K562 (cell line): ENCODE measurements around the gene FANCD2. TPM values are rescaled to one million over a fixed set of nuclear protein-coding genes. Genes with fewer than 3 reads are reported as not detected.
A peak's percentile ranks its signal among the peaks of the same experiment; 100 is the strongest.

Experiments
- BRF1 ChIP-seq: IDR thresholded peaks from 3 replicates; pipeline ENCODE4 v1.6.1; 2011; ENCODE audit warnings: borderline replicate concordance, mild to moderate bottlenecking; ENCODE audit not compliant: insufficient read length; ENCODE audit errors: extremely low read depth
- CXXC5 ChIP-seq: fragments of 250-450 bp; sonication (Bioruptor Pico); IDR thresholded peaks from 2 replicates; pipeline ENCODE4 v1.8.0; 2022; ENCODE audit warnings: inconsistent platforms, mild to moderate bottlenecking, moderate library complexity
- ETV1 ChIP-seq: fragments of 450-650 bp; conservative IDR thresholded peaks from 2 replicates; pipeline ENCODE4 v1.6.1; 2016; ENCODE audit warnings: missing genetic modification characterization, control low read depth, low read depth, missing compliant biosample characterization
- ILF3 ChIP-seq: fragments of 450-650 bp; IDR thresholded peaks from 2 replicates; pipeline ENCODE4 v1.6.1; 2018; ENCODE audit warnings: antibody characterized with exemption, mild to moderate bottlenecking, moderate library complexity, borderline replicate concordance
- SP2 ChIP-seq: IDR thresholded peaks from 2 replicates; pipeline ENCODE4 v1.6.1; 2011; ENCODE audit warnings: mild to moderate bottlenecking, low read depth, low read length, moderate library complexity; ENCODE audit not compliant: poor library complexity, severe bottlenecking; ENCODE audit errors: extremely low read depth
- XRCC3 ChIP-seq: fragments of 450-650 bp; IDR thresholded peaks from 2 replicates; pipeline ENCODE4 v1.6.1; 2017; ENCODE audit warnings: mild to moderate bottlenecking, moderate library complexity
- ZNF76 ChIP-seq: fragments of 250-450 bp; sonication (Bioruptor Pico); IDR thresholded peaks from 2 replicates; pipeline ENCODE4 v1.4.0; 2020; ENCODE audit warnings: mild to moderate bottlenecking, moderate library complexity, borderline replicate concordance
- ZNF77 ChIP-seq: fragments of 250-450 bp; sonication (Bioruptor Pico); IDR thresholded peaks from 2 replicates; pipeline ENCODE4 v1.5.0; 2020
- polyA plus RNA-seq, 8 experiments: library from polyadenylated mRNA; depleted of rRNA in 4 of 8; stranded (reverse) in 5 of 8; unstranded in 3 of 8; fragments of >200 nt; fragmentation: Nextera tagmentation in 2 of 8; fragmentation: Illumina TruSeq in 1 of 8; extraction: Ambion mirVana in 2 of 8; extraction: Trizol in 1 of 8; gene quantifications; 2 replicates each; pipeline versions ENCODE4 v1.2.1 to v1.2.3, GENCODE V29; 2011 to 2014; ENCODE audit warnings: inconsistent platforms in 1 of 8, missing spikeins in 1 of 8
- total RNA-seq, 7 experiments: library from RNA; depleted of rRNA in 6 of 7; stranded (reverse); fragments of >200 nt in 6 of 7; fragmentation: Illumina TruSeq in 2 of 7; extraction: Trizol in 2 of 7; gene quantifications; 2 replicates each; pipeline versions ENCODE4 v1.2.1 to v1.2.3, GENCODE V29; 2011 to 2021; ENCODE audit warnings: low replicate concordance in 1 of 7
- TF ChIP-seq, protein P1 (sequence below): fragments of 250-450 bp; sonication (Bioruptor Pico); IDR thresholded peaks from 2 replicates; pipeline ENCODE4 v1.5.0; 2022; ENCODE audit warnings: mild to moderate bottlenecking
- TF ChIP-seq, protein P2 (sequence below): fragments of 450-650 bp; formaldehyde crosslinking; IDR thresholded peaks from 2 replicates; pipeline ENCODE4 v1.4.0; 2022; ENCODE audit warnings: mild to moderate bottlenecking, moderate library complexity
- TF ChIP-seq, protein P3 (sequence below): sonication (generic); formaldehyde crosslinking; IDR thresholded peaks from 2 replicates; pipeline ENCODE4 v1.8.1; 2023; ENCODE audit warnings: mild to moderate bottlenecking, missing genetic modification reagents
- TF ChIP-seq, protein P4 (sequence below): fragments of 450-650 bp; IDR thresholded peaks from 2 replicates; pipeline ENCODE4 v1.6.1; 2016
- TF ChIP-seq, protein P5 (sequence below): sonication (generic); formaldehyde crosslinking; IDR thresholded peaks from 2 replicates; pipeline ENCODE4 v1.8.0; 2023; ENCODE audit warnings: missing genetic modification reagents, mild to moderate bottlenecking, borderline replicate concordance

FANCD2 gene
- total and polyA plus RNA-seq, 9 of the 15 experiments (the other 6 are each of a cell fraction or from before 2014, with no cell fraction given): 59.4 to 137 (median 96.1) TPM

DNA sequence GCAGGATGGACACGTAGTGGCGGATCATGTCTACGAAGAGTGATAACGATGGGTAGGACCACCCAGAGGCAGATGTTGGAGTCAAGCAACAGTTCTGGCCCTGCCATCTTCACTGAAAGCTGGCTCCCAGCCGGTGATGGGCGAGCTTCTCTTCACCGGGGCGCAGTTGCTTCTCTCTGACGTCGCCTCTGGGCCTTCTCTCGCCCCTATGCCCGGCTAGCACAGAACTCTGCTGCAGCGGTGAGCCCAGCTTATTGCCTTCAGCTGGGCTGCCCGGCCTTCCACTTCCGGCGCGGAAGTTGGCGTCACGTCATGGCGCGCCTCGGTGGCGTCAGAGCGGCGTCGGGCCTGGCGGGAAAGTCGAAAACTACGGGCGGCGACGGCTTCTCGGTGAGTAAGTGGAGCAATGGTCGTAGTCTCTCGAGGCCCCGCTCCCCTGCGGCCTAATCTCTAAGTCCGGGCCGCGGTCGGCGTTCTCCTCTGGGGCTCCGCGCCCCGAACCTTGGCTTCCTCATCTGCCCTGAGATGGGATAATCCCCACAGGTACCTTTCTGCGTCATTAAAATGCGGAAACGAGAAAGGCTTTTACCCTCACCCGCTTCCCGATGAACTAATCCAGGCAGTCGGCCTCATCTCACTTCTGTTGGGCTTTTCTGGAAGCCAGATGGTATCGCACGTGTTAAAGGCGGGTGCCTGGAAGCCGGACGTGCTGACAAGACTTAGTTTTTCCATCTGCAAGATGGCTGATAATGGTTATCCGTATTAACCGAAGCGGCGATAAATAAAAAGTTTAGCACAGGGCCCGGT, at the start of gene FANCD2 (continued):
- TF ChIP-seq, protein P1, sequence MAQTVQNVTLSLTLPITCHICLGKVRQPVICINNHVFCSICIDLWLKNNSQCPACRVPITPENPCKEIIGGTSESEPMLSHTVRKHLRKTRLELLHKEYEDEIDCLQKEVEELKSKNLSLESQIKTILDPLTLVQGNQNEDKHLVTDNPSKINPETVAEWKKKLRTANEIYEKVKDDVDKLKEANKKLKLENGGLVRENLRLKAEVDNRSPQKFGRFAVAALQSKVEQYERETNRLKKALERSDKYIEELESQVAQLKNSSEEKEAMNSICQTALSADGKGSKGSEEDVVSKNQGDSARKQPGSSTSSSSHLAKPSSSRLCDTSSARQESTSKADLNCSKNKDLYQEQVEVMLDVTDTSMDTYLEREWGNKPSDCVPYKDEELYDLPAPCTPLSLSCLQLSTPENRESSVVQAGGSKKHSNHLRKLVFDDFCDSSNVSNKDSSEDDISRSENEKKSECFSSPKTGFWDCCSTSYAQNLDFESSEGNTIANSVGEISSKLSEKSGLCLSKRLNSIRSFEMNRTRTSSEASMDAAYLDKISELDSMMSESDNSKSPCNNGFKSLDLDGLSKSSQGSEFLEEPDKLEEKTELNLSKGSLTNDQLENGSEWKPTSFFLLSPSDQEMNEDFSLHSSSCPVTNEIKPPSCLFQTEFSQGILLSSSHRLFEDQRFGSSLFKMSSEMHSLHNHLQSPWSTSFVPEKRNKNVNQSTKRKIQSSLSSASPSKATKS: no peak
- TF ChIP-seq, protein P2, sequence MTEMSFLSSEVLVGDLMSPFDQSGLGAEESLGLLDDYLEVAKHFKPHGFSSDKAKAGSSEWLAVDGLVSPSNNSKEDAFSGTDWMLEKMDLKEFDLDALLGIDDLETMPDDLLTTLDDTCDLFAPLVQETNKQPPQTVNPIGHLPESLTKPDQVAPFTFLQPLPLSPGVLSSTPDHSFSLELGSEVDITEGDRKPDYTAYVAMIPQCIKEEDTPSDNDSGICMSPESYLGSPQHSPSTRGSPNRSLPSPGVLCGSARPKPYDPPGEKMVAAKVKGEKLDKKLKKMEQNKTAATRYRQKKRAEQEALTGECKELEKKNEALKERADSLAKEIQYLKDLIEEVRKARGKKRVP (CRISPR knock-in tag): 0 out of 2 replicates have a peak, but pooled peaks have one; percentile 30
- TF ChIP-seq CXXC5 (CRISPR knock-in tag) (peak; percentile 100), SP2 (no peak), ZNF76 (CRISPR knock-in tag) (peak; percentile 10; the same call in 1 of the 2 replicates), ETV1 (tag) (peak; percentile 77), XRCC3 (no peak), ILF3 (no peak), ZNF77 (no peak), BRF1 (no peak)
- TF ChIP-seq, protein P3, sequence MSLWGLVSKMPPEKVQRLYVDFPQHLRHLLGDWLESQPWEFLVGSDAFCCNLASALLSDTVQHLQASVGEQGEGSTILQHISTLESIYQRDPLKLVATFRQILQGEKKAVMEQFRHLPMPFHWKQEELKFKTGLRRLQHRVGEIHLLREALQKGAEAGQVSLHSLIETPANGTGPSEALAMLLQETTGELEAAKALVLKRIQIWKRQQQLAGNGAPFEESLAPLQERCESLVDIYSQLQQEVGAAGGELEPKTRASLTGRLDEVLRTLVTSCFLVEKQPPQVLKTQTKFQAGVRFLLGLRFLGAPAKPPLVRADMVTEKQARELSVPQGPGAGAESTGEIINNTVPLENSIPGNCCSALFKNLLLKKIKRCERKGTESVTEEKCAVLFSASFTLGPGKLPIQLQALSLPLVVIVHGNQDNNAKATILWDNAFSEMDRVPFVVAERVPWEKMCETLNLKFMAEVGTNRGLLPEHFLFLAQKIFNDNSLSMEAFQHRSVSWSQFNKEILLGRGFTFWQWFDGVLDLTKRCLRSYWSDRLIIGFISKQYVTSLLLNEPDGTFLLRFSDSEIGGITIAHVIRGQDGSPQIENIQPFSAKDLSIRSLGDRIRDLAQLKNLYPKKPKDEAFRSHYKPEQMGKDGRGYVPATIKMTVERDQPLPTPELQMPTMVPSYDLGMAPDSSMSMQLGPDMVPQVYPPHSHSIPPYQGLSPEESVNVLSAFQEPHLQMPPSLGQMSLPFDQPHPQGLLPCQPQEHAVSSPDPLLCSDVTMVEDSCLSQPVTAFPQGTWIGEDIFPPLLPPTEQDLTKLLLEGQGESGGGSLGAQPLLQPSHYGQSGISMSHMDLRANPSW (CRISPR knock-in tag): peak; percentile 98; the same call in 1 of the 2 replicates
- TF ChIP-seq, protein P4, sequence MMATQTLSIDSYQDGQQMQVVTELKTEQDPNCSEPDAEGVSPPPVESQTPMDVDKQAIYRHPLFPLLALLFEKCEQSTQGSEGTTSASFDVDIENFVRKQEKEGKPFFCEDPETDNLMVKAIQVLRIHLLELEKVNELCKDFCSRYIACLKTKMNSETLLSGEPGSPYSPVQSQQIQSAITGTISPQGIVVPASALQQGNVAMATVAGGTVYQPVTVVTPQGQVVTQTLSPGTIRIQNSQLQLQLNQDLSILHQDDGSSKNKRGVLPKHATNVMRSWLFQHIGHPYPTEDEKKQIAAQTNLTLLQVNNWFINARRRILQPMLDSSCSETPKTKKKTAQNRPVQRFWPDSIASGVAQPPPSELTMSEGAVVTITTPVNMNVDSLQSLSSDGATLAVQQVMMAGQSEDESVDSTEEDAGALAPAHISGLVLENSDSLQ: no peak
- TF ChIP-seq, protein P5, sequence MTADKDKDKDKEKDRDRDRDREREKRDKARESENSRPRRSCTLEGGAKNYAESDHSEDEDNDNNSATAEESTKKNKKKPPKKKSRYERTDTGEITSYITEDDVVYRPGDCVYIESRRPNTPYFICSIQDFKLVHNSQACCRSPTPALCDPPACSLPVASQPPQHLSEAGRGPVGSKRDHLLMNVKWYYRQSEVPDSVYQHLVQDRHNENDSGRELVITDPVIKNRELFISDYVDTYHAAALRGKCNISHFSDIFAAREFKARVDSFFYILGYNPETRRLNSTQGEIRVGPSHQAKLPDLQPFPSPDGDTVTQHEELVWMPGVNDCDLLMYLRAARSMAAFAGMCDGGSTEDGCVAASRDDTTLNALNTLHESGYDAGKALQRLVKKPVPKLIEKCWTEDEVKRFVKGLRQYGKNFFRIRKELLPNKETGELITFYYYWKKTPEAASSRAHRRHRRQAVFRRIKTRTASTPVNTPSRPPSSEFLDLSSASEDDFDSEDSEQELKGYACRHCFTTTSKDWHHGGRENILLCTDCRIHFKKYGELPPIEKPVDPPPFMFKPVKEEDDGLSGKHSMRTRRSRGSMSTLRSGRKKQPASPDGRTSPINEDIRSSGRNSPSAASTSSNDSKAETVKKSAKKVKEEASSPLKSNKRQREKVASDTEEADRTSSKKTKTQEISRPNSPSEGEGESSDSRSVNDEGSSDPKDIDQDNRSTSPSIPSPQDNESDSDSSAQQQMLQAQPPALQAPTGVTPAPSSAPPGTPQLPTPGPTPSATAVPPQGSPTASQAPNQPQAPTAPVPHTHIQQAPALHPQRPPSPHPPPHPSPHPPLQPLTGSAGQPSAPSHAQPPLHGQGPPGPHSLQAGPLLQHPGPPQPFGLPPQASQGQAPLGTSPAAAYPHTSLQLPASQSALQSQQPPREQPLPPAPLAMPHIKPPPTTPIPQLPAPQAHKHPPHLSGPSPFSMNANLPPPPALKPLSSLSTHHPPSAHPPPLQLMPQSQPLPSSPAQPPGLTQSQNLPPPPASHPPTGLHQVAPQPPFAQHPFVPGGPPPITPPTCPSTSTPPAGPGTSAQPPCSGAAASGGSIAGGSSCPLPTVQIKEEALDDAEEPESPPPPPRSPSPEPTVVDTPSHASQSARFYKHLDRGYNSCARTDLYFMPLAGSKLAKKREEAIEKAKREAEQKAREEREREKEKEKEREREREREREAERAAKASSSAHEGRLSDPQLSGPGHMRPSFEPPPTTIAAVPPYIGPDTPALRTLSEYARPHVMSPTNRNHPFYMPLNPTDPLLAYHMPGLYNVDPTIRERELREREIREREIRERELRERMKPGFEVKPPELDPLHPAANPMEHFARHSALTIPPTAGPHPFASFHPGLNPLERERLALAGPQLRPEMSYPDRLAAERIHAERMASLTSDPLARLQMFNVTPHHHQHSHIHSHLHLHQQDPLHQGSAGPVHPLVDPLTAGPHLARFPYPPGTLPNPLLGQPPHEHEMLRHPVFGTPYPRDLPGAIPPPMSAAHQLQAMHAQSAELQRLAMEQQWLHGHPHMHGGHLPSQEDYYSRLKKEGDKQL (CRISPR knock-in tag): no peak
